Activated B cell treated with CpG ODN at 0.5 μM for 24 hours (primary cell): ENCODE results near the gene CEACAM3. TPM values are rescaled to one million over a fixed set of nuclear protein-coding genes. Genes with fewer than 3 reads are reported as not detected.

Experiments used
- ATAC-seq: fragments of 200-7000 bp; cut with Tn5 transposase; one replicate; pipeline ENCODE4 v1.10.0; 2021; ENCODE audit warnings: low read depth, mild to moderate bottlenecking, moderate library complexity
- CTCF ChIA-PET: fragments of 350-600 bp; sonication (Branson Sonifier 250); formaldehyde crosslinking; loops from one replicate; lab custom pipeline; 2021; ENCODE audit warnings: antibody characterized with exemption; lab: Charles Lee
- POLR2A ChIA-PET: fragments of 350-600 bp; sonication (Branson Sonifier 250); formaldehyde crosslinking; loops from one replicate; lab custom pipeline; 2021; ENCODE audit warnings: antibody characterized with exemption; lab: Charles Lee
- DNase-seq: peaks from one replicate; pipeline ENCODE4 v3.0.0; 2022
- H3K27ac Mint-ChIP-seq: one replicate; pipeline ENCODE4 v1.8.0; 2020; ENCODE audit warnings: mixed read lengths
- H3K27me3 Mint-ChIP-seq: one replicate; pipeline ENCODE4 v1.8.0; 2021; ENCODE audit warnings: mixed read lengths
- H3K36me3 Mint-ChIP-seq: one replicate; pipeline ENCODE4 v1.8.0; 2021; ENCODE audit warnings: low read depth, mixed read lengths
- H3K4me1 Mint-ChIP-seq: one replicate; pipeline ENCODE4 v1.8.0; 2021; ENCODE audit warnings: mixed read lengths
- H3K4me3 Mint-ChIP-seq: one replicate; pipeline ENCODE4 v1.8.0; 2020; ENCODE audit warnings: mild to moderate bottlenecking, mixed read lengths
- H3K9me3 Mint-ChIP-seq: one replicate; pipeline ENCODE4 v1.8.0; 2020; ENCODE audit warnings: mixed read lengths
- CTCF ChIP-seq: fragments of 200-600 bp; IDR thresholded peaks from one replicate; pipeline ENCODE4 v1.8.0; 2022; ENCODE audit warnings: antibody characterized with exemption, mild to moderate bottlenecking
- intact Hi-C: fragments of 100-400 bp; cut with micrococcal nuclease; formaldehyde crosslinking; loops from one replicate; pipeline ENCODE4 v1.15.1; 2024
- total RNA-seq: library from RNA; stranded (reverse); gene quantifications from 2 replicates; pipeline ENCODE4 v1.2.3, GENCODE V29; 2022

Gene CEACAM3
- total RNA-seq, 1 donor from 2014 or later, result not detected

- H3K27me3 Mint-ChIP-seq, result peaks cover 33% of the 10 kb centered on the region
- ChIA-PET CTCF (no interaction called here), POLR2A (no interaction called here)
- no peak for TF ChIP-seq CTCF
- H3K9me3 Mint-ChIP-seq, result no peaks in the 10 kb centered on the region
- no peak overlapping the region for H3K4me3 Mint-ChIP-seq
- no peaks in the 10 kb centered on the region for H3K36me3 Mint-ChIP-seq
- H3K27ac Mint-ChIP-seq, result no peak overlapping the region
- intact Hi-C loops, result loop anchor here (5.0 kb wide), 1 partner anchor 47 kb away; no protein-coding TSS in a partner anchor
- H3K4me1 Mint-ChIP-seq, result no peaks in the 10 kb centered on the region
- ATAC-seq, result no peak
- DNase-seq, result no peak
Observed at GRCh38 chr19:41839211-41839610, 42.8 kb downstream of the CEACAM3 start.

GRCh38 chr19:41843371-41843770, 47.0 kb downstream of the CEACAM3 start:
- H3K4me3 Mint-ChIP-seq, result no peak overlapping the region
- ATAC-seq, result no peak
- intact Hi-C loops, result no loop called here
- no peaks in the 10 kb centered on the region for H3K9me3 Mint-ChIP-seq
- DNase-seq, result no peak
- H3K27me3 Mint-ChIP-seq, result peaks cover 16% of the 10 kb centered on the region
- ChIA-PET POLR2A (no interaction called here), CTCF (interaction anchor here (1.0 to 1.6 kb wide), 2 partner anchors 14 to 50 kb away, joined by 3 to 4 read pairs; no protein-coding TSS in a partner anchor)
- H3K36me3 Mint-ChIP-seq, result no peaks in the 10 kb centered on the region
- no peak for TF ChIP-seq CTCF
- no peak overlapping the region for H3K27ac Mint-ChIP-seq
- no peaks in the 10 kb centered on the region for H3K4me1 Mint-ChIP-seq

- Mint-ChIP-seq H3K27me3 (peaks cover 7% of the 10 kb centered on the region), H3K4me1 (no peaks in the 10 kb centered on the region), H3K36me3 (no peaks in the 10 kb centered on the region), H3K9me3 (no peaks in the 10 kb centered on the region), H3K27ac (no peak within 1 kb of the TSS), H3K4me3 (no peak within 1 kb of the TSS)
- intact Hi-C loops, result no loop called here
- POLR2A ChIA-PET, result no interaction called here
- CTCF ChIA-PET, result no interaction called here
- DNase-seq (no peak), ATAC-seq (no peak)
- no peak for TF ChIP-seq CTCF
Observed at GRCh38 chr19:41844601-41845000, 48.2 kb downstream of the CEACAM3 start, which contains the start of gene LYPD4. TSS of gene LYPD4 (minus strand) at chr19:41844683. CDS start at chr19:41839285, 5,398 bp downstream.

GRCh38 chr19:41845001-41845050, 48.4 kb downstream of the CEACAM3 start, which contains the start of gene DMRTC2:
TSS of gene DMRTC2 (plus strand) at chr19:41845042. CDS start at chr19:41847429, 2,387 bp downstream.
- no peak for TF ChIP-seq CTCF
- POLR2A ChIA-PET, result no interaction called here
- CTCF ChIA-PET, result no interaction called here
- Mint-ChIP-seq H3K36me3 (no peaks in the 10 kb centered on the region), H3K9me3 (no peaks in the 10 kb centered on the region), H3K4me3 (no peak within 1 kb of the TSS), H3K27me3 (peaks cover 7% of the 10 kb centered on the region), H3K4me1 (no peaks in the 10 kb centered on the region), H3K27ac (no peak within 1 kb of the TSS)
- DNase-seq (no peak), ATAC-seq (no peak)
- intact Hi-C loops, result no loop called here

- intact Hi-C loops, result no loop called here
- DNase-seq, result no peak
- no peak for ATAC-seq
- Mint-ChIP-seq H3K27ac (no peak overlapping the region), H3K4me1 (no peaks in the 10 kb centered on the region), H3K9me3 (no peaks in the 10 kb centered on the region), H3K4me3 (no peak overlapping the region), H3K27me3 (peaks cover 6% of the 10 kb centered on the region), H3K36me3 (no peaks in the 10 kb centered on the region)
- ChIA-PET POLR2A (no interaction called here), CTCF (no interaction called here)
- no peak for TF ChIP-seq CTCF
Observed at GRCh38 chr19:41845051-41845590, 48.7 kb downstream of the CEACAM3 start.
